NCI-H510A treated with DMSO at 0.1 percent for 48 hours (cell line): ENCODE measurements around the gene FGFRL1.
"Not testable (repeated sequence)": the region's sequence is repeated elsewhere in the genome, so short reads cannot be mapped to it uniquely, and the experiment has no call there.

ENCODE experiments used
- DNase-seq: peaks from one replicate; lab custom pipeline; 2025; lab: John Stamatoyannopoulos, UW

Gene FGFRL1

DNA sequence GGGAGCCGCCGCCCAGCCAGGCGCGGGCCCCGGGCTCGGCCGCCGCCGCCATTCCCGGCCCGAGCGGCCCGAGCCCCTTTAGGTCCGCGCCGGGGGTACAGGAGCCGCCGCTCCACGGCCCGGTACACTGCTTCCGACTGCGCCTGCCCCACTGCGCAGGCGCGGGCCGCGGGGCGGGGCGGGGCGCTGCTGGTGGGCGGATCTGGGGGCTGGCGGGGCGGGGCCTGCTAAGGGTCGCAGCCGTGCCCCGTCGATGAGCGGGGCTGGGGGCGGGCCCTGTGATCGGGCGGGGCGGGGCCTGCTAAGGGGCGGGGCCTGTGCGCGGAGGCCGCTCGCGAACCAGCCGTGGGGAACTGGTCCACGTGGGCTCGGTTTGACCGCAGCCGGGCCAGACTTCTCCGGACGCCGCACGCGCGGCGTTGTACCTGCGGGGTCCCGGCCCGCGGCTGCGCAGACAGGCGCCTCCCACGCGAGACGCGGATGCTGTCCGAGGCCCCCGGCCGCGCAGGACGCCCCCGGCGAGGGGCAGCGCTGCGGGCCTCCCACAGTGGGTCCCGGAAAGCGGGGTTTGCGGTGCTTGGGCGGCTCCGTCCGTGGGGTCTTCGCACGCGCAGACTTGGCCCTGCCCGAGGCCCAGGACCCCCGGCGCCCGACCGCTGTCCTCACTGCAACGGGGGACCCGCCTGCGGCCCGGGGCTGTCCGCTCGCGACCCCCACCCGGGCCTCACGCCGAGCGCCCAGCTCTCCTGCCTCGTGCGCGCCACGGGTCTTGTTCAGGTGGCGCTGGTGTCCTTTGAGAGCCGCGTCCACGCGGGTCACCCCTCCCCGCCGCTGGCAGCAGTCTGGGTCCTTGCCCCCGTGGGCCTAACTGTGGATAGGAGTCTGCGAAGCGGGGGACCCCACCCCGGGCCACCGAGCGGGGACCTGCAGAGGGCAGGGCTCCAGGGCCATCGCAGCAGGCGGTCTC lies 37.7 kb upstream of the FGFRL1 start, which contains the start of gene DGKQ:
Gene DGKQ (minus strand): TSS at position 139 of the 967 bp plus-strand sequence. CDS start 87 bp downstream, at position 52.
- no peak for DNase-seq

DNA sequence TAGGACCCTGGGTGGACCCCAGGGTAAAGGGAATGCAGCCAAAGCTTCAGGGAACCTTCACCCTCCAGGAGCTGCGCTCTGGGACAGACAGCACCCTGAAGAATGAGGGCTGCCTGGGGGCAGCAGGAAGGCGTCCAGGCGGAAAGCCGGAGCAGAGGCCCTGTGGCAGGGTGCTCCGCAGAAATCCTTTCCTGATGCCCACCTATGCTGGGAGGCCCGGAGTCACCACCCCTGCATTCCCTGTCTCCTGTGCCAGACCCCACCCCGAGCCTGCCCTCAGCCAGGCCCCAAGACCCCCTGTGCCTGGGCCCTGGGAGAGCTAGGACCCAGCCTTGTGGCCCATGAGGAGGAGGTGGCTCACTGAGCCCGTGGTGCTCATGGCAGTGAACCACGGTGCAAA lies 36.8 kb upstream of the FGFRL1 start:
- no peak for DNase-seq

DNA sequence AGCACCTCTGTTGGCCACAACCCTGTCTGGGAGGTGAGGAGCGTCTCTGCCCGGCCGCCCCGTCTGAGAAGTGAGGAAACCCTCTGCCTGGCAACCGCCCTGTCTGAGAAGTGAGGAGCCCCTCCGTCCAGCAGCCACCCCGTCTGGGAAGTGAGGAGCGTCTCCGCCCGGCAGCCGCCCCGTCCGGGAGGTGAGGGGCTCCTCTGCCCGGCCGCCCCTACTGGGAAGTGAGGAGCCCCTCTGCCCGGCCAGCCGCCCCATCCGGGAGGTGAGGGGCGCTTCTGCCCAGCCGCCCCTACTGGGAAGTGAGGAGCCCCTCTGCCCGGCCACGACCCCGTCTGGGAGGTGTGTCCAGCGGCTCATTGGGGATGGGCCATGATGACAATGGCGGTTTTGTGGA lies 35.4 kb upstream of the FGFRL1 start:
- not testable (repeated sequence) for DNase-seq

DNA sequence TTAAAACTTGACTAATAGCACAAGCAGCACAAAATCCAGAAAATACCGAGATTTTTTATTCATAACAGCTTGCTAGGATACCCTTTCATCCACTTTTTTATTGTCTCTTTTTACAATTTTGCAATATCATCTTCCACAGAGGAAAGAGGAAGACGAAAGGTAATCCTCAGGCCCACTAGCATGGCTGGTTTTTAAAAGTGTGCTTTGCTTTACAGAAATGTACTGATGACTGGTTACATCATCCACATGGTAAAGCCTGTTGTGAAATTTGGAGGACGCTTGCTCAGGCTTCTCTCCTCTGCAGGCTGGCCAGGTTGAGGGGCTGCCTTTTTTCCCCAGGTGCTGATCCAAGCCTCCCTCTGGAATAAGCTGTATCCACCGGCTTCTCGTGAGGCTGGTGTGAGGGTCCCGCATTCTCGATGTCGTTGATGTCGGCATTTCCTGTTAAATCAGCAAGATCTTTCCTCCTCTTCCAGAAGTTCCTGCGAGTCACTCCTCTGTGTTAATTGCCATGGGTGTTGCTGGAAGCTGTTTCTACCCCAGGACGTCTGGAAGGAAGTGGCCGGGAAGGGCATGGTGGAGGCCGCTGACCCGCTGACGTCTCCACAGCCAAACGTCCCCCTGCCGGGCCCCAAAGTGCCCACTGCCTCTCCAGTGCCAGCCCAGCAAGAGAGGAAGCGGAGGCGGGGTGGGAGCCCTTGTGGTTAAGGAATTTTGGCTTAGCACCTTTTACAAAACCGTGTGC lies 32.3 kb upstream of the FGFRL1 start:
- no peak for DNase-seq

DNA sequence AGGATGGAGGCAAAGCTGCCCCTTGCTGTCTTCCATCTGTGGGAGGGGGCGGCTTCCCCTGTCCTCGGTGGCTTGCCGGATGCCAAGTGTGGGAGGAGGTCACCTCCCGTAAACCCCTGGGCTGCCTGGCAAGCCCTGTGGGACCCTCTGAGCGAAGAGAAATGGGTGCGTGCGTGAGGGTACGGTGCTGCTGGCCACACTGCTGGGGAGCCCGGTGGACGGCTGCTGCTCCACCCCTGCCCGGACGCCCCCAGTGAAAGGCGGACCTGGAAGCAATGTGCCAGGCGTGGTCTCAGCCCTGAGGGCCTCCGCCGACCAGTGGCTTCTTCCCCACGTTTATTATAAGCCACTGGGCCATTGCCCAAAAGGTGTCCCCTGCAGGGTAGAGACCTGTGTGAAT lies 29.1 kb upstream of the FGFRL1 start:
- DNase-seq: no peak

DNA sequence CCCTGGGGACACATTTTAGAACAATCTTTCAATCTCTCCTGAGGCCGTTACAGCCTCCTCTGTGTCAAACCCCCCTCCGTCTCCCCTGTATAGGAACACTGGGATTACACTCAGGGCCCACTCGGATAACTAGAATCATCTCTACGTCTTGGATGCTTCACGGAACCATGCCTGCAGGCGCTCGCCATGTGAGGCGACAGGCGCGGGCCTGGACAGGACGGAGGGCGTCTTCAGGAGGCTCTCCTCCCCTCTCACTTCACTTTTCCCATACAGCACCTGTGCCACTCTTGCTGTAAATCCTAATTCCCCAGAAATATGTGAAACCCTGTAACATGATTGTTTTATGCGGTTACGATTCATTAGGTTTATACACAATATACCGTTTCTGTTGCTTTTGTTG lies 28.6 kb upstream of the FGFRL1 start:
- no peak for DNase-seq

DNA sequence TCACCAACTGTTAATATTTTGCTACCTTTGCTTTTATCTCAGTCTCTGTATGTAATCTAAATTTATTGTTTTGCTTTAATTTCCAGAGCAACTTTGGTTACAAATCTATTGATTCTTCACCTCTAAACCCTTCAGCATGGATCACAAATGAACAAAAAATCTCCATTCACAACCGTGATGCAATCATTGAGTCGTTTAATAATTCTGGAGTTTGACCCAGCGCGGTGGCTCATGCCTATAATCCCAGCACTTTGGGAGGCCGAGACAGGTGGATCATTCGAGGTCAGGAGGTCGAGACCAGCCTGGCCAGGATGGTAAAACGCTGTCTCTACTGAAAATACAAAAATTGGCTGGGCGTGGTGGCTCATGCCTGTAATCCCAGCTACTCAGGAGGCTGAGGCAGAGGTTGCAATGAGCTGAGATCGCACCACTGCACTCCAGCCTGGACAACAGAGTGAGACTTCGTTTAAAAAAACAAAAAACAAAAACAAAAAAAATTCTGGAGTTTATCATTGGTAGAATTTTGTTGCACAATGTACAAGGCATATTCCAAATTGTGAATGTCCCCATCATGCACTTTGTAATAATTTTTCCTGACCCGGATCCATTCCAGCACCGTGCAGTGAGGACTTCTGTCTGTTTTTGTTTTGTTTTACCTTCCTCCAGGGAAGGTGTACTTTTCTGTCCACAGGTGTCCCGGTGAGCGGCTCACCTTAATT lies 26.9 kb upstream of the FGFRL1 start:
- no peak for DNase-seq

DNA sequence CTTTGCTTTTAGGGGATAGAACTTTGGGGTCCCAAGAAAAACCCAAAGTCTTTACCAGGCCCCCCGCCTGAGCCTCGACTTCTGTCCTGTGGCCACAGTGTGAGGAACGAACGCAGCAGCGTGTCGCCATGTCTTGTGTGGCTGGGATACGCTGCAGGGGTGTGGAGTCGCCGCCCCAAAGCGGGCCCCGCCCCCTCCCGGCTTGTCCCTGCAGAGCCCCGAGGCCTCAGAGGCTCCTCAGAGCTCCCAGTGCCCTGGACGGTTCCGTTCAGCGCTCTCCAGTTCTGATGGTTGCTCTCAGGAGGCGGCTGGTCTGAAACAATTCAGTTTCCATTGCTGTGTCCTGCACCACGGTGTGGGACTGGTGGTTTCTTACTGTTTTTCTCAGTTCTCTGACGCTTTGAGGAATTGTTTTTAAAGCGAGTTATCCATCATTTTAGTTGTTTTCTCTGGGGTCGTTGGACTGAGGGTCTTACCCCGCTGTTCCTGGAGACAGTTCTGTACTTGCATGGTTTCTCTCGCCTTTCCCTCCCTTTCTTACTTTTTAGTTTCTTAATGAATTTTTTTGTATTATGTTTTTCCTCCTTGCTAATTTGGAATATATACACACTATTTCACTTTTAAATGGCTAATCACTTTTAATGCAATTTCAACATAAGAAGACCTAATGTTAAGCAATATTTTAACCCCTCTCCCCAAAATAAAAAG lies 26.1 kb upstream of the FGFRL1 start:
- peak; percentile 23 for DNase-seq

DNA sequence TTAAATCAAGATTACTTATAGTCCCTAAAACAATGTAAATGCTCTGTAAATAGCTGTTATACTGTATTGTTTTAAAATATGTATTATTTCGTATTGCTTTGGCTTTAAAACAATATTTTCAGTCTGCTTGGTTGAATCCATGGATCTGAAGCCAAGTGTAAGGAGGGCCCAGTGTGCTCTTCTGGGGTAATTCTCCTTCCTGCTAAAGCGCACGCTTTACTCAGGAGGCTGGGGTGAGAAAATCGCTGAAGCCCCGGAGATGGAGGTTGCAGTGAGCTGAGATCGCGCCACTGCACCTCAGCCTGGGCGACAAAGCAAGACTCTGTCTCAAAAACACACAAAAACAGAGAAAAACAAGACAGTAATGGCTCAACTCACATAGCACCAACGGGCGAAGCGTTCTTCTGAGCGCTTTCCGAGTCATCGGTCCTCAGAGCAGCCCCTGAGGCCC lies 25.0 kb upstream of the FGFRL1 start:
- no peak for DNase-seq

DNA sequence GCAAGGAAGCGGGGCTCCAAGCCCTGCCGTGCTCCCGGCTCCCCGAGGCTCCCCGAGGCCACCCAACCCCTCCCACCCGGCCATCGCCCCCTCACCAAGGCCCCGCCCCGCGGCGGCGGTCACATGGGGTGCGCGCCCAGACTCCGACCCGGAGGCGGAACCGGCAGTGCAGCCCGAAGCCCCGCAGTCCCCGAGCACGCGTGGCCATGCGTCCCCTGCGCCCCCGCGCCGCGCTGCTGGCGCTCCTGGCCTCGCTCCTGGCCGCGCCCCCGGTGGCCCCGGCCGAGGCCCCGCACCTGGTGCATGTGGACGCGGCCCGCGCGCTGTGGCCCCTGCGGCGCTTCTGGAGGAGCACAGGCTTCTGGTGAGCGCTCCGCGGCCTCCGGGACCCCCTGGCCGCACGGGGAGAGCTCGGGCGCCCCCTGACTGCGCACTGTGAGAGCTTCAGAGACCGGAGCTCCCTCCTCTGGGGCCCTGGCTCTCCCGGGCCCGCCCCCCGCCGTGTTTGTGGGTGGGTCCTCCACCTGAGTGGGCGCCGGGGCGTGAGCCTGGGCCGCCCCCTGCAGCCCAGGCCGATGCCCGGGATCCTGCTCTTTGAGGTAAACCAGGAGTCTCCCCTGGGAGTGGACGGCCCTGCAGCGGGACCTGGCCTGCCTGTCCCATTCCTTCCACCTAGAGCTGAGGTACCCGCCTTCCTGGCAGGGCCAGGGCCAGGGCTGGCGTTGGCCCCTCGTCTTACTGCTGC lies 24.4 kb upstream of the FGFRL1 start, which contains the start of gene IDUA:
Gene IDUA (plus strand): TSS at position 166 of the 745 bp plus-strand sequence. CDS start 41 bp downstream, at position 207.
- DNase-seq: no peak

DNA sequence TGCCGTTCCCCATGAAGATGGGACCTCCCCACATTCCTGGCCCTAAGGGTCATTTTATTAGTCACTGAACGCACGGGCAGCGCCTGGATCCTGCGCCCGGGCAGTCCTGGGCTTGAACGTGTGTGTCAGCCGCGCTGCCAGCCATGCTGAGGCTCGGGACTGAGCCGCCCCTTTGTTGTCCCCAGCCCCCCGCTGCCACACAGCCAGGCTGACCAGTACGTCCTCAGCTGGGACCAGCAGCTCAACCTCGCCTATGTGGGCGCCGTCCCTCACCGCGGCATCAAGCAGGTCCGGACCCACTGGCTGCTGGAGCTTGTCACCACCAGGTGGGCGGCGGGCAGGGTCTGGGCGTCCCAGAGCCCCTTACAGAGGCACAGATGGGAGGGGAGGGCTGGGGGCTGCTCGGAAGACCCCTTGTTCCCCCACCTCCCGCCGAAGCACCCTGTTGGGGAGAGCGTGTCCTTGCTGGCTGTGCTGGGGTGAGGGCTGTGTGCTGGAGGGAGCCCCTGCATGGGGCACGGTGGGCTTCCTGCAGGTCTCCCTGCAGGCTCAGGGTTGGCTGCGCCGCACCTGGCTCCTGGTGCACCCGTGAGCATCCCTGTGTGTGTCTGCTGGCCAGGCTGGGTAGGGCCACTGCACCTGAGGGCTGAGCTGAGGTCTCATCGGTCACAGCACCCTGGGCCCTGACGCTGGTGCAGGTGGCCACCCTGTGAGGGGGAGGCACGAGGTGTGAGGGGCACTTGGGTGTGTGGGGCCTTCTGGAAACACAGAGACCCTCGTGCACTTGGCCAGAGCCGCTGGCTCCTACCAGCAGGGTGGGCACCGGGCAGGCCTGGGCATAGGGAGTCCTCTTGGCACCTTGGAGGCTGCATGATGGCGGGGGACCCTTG lies 23.6 kb upstream of the FGFRL1 start:
- no peak for DNase-seq

DNA sequence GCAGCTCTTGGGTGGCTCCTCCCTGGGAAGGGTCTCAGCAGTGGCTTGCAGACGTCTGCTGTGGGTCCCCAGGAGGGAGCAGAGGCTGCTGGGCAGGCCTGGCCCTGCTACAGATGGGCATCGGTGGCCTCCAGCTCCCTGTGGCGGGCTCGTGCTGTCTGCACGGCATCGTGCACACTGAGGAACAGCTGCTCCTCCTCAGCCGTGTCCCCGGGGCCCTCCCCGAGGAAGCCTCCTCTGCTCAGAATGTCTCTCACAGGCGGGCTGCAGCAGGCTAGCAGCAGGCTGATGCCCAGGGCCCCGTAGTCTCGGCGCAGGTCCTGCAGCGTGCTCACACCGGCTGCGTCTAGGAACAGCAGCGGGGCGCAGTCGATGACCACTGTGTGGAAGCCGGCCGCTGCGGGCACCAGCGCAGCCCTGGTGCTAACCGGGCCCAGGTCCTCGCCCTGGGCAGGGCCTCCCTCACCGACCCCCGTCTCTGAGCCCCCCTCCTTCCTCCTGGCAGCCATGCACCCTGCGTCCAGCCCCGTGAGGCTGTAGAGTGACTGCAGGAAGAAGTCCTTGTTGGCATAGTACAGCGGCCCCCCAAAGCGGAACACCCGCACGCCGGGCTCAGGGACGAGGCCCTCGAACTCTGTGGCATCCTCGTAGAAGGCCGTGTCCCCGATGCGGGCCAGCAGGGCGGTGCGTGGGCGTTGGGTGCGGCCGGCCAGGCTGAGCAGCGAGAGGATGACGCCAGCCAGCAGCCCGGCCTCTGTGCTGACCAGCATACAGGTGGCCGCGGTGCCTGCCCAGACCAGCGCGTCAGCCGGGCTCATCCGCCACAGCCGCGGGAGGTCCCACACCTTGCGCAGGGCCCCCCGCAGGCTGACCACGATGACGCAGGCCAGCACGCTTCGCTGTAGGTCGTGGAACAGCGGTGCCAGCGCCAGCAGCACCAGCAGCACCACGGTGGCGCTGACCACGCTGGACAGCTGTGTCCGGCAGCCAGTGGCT lies 22.4 kb upstream of the FGFRL1 start:
- no peak for DNase-seq

DNA sequence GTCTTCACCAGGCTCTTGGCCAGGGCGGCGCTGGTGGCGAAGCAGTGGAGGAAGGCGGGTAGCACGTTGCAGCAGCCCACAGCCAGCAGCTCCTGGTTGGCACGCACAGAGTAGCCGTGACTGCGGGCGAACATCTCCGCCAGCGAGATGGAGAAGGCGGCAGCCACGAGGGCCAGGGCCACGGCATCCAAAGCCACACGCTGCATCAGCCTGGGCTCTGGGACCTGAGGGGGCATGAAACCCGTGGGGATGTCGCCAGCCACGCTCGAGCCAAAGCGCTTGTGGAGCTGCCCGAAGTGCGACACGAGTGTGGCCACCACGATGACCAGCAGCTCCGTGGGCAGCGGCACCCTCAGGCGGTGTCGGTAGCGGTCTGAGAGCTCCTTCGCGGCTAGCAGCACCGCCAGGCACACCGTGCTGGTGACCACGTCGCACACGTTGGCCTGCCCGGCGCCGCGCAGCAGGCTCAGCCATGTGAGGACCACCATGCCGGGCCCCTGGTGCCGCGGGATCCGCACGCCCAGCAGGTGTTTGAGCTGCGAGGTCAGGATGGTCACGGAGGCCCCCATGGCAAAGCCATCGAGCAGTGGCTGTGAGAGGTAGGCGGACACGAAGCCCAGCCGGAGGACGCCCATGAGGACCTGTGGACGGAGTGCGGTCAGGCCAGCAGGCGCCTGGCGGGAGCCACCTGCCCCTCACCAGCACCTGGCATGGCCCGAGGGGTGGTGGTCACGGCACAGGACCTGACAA lies 21.5 kb upstream of the FGFRL1 start:
- no peak for DNase-seq

DNA sequence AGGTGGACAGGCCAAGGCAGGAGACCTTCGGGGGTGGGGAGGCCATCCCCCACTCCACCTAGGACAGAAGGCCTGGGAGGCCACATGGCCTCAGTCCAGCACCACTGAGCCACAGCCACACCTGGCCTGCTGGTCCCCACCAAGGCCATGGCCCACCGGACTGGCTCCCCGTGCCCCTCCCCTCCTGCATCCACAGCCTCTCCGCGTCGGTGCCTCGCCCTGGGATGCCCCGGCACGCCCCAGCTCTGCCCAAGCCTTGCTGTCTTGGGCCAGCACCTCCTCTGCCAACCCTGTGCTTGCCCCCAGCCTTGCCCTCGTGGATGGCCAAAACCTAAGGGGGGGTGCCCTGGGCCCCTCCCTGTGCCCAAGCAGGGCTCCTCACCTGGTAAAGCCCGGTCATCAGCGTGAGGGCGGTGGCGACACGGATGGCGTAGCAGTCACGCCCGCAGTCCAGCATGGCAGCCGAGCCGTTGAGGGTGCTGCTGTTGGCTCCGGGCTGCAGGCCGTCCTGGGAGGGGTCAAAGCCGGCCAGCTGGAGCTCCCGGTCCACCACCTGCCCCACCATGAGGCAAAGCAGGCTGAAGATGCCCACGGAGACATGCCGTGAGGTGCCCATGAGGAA lies 20.6 kb upstream of the FGFRL1 start:
- no peak for DNase-seq

DNA sequence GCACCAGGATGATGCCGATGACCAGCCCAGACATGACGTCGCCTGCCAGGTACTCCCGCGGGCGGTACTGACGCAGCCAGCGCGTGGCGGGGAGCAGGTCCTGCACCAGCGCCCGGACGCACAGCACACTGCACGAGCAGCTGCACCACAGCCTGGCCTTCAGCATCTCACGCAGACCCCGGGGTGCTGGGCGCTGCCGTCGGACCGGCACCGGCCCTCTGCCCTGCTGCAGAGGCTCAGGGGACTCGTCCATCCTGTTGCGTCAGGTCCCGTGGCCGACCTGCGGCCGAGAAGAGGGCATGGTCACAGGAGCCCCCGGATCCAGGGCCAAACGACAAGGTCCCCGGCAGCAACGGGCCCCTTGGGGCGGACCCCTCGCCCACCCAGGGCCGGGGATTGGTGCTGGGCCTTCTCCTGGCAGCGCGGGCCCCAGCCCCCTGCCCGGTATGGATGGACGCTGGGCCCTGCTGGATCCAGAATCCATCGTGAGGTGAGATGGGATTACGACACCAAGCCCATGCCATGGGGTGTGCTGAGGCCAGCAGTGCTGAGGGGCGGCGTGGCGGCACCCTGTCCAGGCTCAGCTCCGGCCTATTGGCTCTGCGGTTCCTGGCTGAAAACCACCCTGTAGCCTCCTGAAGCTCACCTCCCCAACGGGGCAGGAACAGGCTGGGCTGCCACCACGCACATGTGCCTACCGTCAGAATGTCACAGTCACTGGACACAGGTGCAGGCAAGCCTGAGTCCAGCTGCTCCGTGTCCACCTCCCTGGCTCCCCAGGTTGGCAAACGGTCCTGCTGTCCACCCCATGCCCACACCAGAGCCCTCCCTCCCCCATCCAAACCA lies 19.8 kb upstream of the FGFRL1 start:
- DNase-seq: no peak
